ENCODE data around the gene GPR158. TPM values are rescaled to one million over a fixed set of nuclear protein-coding genes. Genes with fewer than 3 reads are reported as not detected.

Gene GPR158
- total and polyA plus RNA-seq, 4 donors, result 0.03 to 0.08 TPM; not detected in 2

DNA sequence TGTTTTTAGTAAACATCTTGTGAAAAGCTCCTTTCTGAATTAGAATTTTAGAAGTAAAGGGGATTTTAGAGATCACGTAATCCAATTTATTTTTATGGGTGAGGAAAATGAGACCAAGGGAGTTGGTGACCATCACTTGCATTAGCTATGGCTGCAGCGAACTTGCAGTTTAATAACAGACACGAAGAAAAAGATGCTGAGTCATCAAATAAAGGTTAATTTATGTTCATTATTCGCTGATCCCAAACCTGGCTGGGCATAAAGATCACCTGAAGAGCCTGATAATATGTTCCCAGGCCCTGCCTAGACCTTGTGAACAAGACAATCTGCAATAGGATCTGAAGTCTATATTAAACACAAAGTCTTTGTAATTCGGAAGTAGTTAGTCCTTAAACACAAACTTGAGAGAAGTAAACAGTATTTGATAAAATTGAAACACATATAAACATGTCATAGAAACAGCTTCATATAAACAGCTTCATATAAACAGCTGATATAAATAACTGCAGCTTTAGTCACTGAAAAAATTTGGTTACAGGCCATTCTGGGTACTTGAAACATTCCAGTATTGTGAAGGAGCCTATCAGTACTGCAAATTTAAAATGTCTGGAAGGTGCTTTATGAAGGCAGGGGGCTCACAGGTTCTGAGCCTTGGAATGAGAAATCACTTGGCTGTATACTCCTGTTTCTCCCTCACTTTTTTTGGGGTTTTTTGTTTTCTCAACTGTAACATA lies 16.5 kb downstream of the GPR158 start:
- 73% methylated on average over 5 of the region's 5 CpGs for WGBS
- Histone ChIP-seq H3K4me3 (ENCODE audit: low read depth in 1 of 3, low read length in 3 of 3) (no peak overlapping the region), H3K9me3 (ENCODE audit: control insufficient read depth in 4 of 4, low read length in 3 of 4) (no peaks in the 10 kb centered on the region), H3K9ac (ENCODE audit: low read depth in 1 of 2, low read length in 2 of 2) (no peak overlapping the region), H3K4me1 (ENCODE audit: control insufficient read depth in 4 of 4, insufficient read depth in 4 of 4, low read length in 3 of 4) (no peaks in the 10 kb centered on the region), H3K27ac (ENCODE audit: low read depth in 1 of 2, low read length in 2 of 2) (no peak overlapping the region), H3K27me3 (ENCODE audit: control insufficient read depth in 4 of 4, insufficient read depth in 4 of 4, low read length in 3 of 4) (peaks cover 0 to 2% (median 0%) of the 10 kb centered on the region in 4 donors), H3K36me3 (ENCODE audit: control insufficient read depth in 4 of 4, insufficient read depth in 3 of 4, low read depth in 1 of 4, low read length in 3 of 4) (no peaks in the 10 kb centered on the region)
- TF ChIP-seq HNF4A (conservative IDR thresholded peaks at IDR 0.05), result no peak
- TF ChIP-seq ATF3 (IDR thresholded peaks at IDR 0.05), result no peak
- no peak for TF ChIP-seq ZBTB33 (IDR thresholded peaks at IDR 0.05)
- TF ChIP-seq RAD21 (IDR thresholded peaks at IDR 0.05), result no peak
- TF ChIP-seq CTCF (IDR thresholded peaks at IDR 0.05; ENCODE audit: low read depth, low read length, missing input control), result no peak
- TF ChIP-seq SP1 (IDR thresholded peaks at IDR 0.05), result no peak
- TF ChIP-seq, protein P1, sequence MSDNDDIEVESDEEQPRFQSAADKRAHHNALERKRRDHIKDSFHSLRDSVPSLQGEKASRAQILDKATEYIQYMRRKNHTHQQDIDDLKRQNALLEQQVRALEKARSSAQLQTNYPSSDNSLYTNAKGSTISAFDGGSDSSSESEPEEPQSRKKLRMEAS (IDR thresholded peaks at IDR 0.05), result no peak
- no peak for TF ChIP-seq RXRA (IDR thresholded peaks at IDR 0.05)
- TF ChIP-seq GABPA (IDR thresholded peaks at IDR 0.05 in 1 of 2, conservative IDR thresholded peaks at IDR 0.05 in 1 of 2), result no peak
- no peak for TF ChIP-seq FOXA2 (IDR thresholded peaks at IDR 0.05)
- TF ChIP-seq TAF1 (conservative IDR thresholded peaks at IDR 0.05), result no peak
- TF ChIP-seq, protein P2, sequence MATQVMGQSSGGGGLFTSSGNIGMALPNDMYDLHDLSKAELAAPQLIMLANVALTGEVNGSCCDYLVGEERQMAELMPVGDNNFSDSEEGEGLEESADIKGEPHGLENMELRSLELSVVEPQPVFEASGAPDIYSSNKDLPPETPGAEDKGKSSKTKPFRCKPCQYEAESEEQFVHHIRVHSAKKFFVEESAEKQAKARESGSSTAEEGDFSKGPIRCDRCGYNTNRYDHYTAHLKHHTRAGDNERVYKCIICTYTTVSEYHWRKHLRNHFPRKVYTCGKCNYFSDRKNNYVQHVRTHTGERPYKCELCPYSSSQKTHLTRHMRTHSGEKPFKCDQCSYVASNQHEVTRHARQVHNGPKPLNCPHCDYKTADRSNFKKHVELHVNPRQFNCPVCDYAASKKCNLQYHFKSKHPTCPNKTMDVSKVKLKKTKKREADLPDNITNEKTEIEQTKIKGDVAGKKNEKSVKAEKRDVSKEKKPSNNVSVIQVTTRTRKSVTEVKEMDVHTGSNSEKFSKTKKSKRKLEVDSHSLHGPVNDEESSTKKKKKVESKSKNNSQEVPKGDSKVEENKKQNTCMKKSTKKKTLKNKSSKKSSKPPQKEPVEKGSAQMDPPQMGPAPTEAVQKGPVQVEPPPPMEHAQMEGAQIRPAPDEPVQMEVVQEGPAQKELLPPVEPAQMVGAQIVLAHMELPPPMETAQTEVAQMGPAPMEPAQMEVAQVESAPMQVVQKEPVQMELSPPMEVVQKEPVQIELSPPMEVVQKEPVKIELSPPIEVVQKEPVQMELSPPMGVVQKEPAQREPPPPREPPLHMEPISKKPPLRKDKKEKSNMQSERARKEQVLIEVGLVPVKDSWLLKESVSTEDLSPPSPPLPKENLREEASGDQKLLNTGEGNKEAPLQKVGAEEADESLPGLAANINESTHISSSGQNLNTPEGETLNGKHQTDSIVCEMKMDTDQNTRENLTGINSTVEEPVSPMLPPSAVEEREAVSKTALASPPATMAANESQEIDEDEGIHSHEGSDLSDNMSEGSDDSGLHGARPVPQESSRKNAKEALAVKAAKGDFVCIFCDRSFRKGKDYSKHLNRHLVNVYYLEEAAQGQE (IDR thresholded peaks at IDR 0.05), result no peak
- no peak for TF ChIP-seq EGR1 (IDR thresholded peaks at IDR 0.05; ENCODE audit: low read depth in 2 of 2)
- no peak for TF ChIP-seq NR2F2 (IDR thresholded peaks at IDR 0.05)
- no peak for TF ChIP-seq FOXA1 (IDR thresholded peaks at IDR 0.05)
- TF ChIP-seq HNF4G (IDR thresholded peaks at IDR 0.05), result no peak
- TF ChIP-seq JUND (IDR thresholded peaks at IDR 0.05), result no peak
- TF ChIP-seq YY1 (IDR thresholded peaks at IDR 0.05), result no peak
- DNase-seq (ENCODE audit: low spot score), result no peak
